Gastroesophageal sphincter (tissue), 4 donors: ENCODE results near the gene CNPY4. TPM values are rescaled to one million over a fixed set of nuclear protein-coding genes. Genes with fewer than 3 reads are reported as not detected.
A peak's percentile ranks its signal among the peaks of the same experiment; 100 is the strongest.

Source experiments
- ATAC-seq: fragments of 150-250 bp; one replicate; pipeline ENCODE4 v1.9.1; 2016; ENCODE audit warnings: mild to moderate bottlenecking, moderate library complexity
- H3K27ac ChIP-seq, 4 donors: fragments of 200-600 bp; sonication (generic) in 3 of 4; 1 replicate in 3 of 4; 2 replicates in 1 of 4; pipeline ENCODE4 v1.5.1; 2016 to 2019
- H3K27me3 ChIP-seq: fragments of 200-600 bp; sonication (generic); one replicate; pipeline ENCODE4 v1.5.1; 2019
- H3K36me3 ChIP-seq, 2 donors: fragments of 200-600 bp; sonication (generic); one replicate each; pipeline ENCODE4 v1.5.1; 2019; ENCODE audit warnings: control low read depth in 1 of 2
- H3K4me1 ChIP-seq, 3 donors: fragments of 200-600 bp; sonication (generic); 1 replicate in 2 of 3; 2 replicates in 1 of 3; pipeline ENCODE4 v1.5.1; 2016 to 2019; ENCODE audit warnings: control low read depth in 2 of 3
- H3K4me3 ChIP-seq, 2 donors: fragments of 200-600 bp; sonication (generic); one replicate each; pipeline ENCODE4 v1.5.1; 2019; ENCODE audit warnings: mild to moderate bottlenecking in 1 of 2, moderate library complexity in 1 of 2
- H3K9me3 ChIP-seq, 3 donors: fragments of 200-600 bp; sonication (generic); one replicate each; pipeline ENCODE4 v1.5.1; 2017 to 2019; ENCODE audit warnings: control low read depth in 2 of 3
- CTCF ChIP-seq, 4 experiments: fragments of 200-600 bp in 2 of 4; fragments of 450-650 bp in 2 of 4; sonication (generic) in 1 of 4; IDR thresholded peaks; one replicate each; pipeline ENCODE4 v1.5.1; 2017 to 2019; ENCODE audit warnings: antibody characterized with exemption in 4 of 4, mild to moderate bottlenecking in 2 of 4, moderate library complexity in 2 of 4
- EP300 ChIP-seq: sonication (generic); formaldehyde crosslinking; IDR thresholded peaks from one replicate; pipeline ENCODE4 v1.6.1; 2017; ENCODE audit warnings: antibody characterized with exemption, mild to moderate bottlenecking
- POLR2A ChIP-seq, 2 donors: fragments of 450-650 bp; IDR thresholded peaks; one replicate each; pipeline ENCODE4 v1.6.1; 2017; ENCODE audit warnings: antibody characterized with exemption in 2 of 2, mild to moderate bottlenecking in 2 of 2, moderate library complexity in 1 of 2
- POLR2AphosphoS5 ChIP-seq: sonication (generic); formaldehyde crosslinking; IDR thresholded peaks from one replicate; pipeline ENCODE4 v1.6.1; 2017; ENCODE audit warnings: antibody characterized with exemption
- WGBS, 2 donors: methylation state at CpG; one replicate each; pipeline ENCODE4 v1.1.5; 2018; ENCODE audit warnings: low coverage in 1 of 2; 5-methylcytosine and 5-hydroxymethylcytosine counted together
- total RNA-seq, 4 donors: library from RNA; depleted of rRNA; stranded (reverse); fragments of >200 nt; gene quantifications; one replicate each; pipeline ENCODE4 v1.1.0, GENCODE V29; 2016

Gene CNPY4
- total RNA-seq, 4 donors from 2014 or later, result 13.0 to 21.0 (median 14.8) TPM

DNA sequence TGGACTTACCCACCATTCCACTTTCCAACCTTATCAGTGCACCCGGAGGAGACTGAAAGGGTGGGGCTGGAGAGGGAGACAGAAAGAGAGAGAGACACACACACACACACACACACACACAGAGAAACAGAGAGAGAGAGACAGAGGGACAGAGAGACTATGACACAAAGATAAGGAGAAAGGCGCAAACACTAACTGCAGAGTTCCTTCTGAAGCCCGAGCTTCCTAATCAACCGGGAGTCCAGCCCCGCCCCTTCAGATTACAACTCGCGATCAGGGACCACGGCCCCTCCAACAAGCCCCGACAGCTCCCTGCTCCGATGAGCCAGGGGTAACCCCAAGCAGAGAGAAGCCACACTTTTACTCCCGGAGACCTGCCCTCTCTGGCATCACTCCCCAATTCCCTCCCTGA is 48.5 kb downstream of the CNPY4 start:
- Histone ChIP-seq H3K27ac (peak overlapping the region in 3 of 4 donors; percentile 63 to 83 (median 73)), H3K9me3 (no peaks in the 10 kb centered on the region), H3K27me3 (peaks cover 50% of the 10 kb centered on the region), H3K36me3 (no peaks in the 10 kb centered on the region), H3K4me3 (peak overlapping the region; percentile 22 to 53), H3K4me1 (peaks cover 0 to 41% (median 3%) of the 10 kb centered on the region in 3 donors)
- WGBS, 2 donors, result 5 to 22% methylated on average over 1 to 8 of the region's 11 CpGs
- ATAC-seq, result peak; percentile 15
- no peak for TF ChIP-seq POLR2A (IDR thresholded peaks at IDR 0.05)
- TF ChIP-seq EP300, result no peak
- TF ChIP-seq POLR2AphosphoS5, result no peak
- no peak for TF ChIP-seq CTCF (IDR thresholded peaks at IDR 0.05)

GRCh38 chr7:100169147-100169850 is 49.9 kb downstream of the CNPY4 start:
- H3K4me1 ChIP-seq, result peaks cover 0 to 41% (median 3%) of the 10 kb centered on the region in 3 donors
- ATAC-seq, result no peak
- no peaks in the 10 kb centered on the region for H3K36me3 ChIP-seq
- peak overlapping the region in 1 of 2 donors; percentile 53 for H3K4me3 ChIP-seq
- peak overlapping the region in 3 of 4 donors; percentile 63 to 83 (median 73) for H3K27ac ChIP-seq
- no peak for TF ChIP-seq EP300
- no peak for TF ChIP-seq CTCF (IDR thresholded peaks at IDR 0.05)
- no peak for TF ChIP-seq POLR2AphosphoS5
- TF ChIP-seq POLR2A (IDR thresholded peaks at IDR 0.05), result no peak
- no peaks in the 10 kb centered on the region for H3K9me3 ChIP-seq
- WGBS, 2 donors, result 78 to 79% methylated on average over 9 to 10 of the region's 11 CpGs
- H3K27me3 ChIP-seq, result peaks cover 60% of the 10 kb centered on the region

DNA sequence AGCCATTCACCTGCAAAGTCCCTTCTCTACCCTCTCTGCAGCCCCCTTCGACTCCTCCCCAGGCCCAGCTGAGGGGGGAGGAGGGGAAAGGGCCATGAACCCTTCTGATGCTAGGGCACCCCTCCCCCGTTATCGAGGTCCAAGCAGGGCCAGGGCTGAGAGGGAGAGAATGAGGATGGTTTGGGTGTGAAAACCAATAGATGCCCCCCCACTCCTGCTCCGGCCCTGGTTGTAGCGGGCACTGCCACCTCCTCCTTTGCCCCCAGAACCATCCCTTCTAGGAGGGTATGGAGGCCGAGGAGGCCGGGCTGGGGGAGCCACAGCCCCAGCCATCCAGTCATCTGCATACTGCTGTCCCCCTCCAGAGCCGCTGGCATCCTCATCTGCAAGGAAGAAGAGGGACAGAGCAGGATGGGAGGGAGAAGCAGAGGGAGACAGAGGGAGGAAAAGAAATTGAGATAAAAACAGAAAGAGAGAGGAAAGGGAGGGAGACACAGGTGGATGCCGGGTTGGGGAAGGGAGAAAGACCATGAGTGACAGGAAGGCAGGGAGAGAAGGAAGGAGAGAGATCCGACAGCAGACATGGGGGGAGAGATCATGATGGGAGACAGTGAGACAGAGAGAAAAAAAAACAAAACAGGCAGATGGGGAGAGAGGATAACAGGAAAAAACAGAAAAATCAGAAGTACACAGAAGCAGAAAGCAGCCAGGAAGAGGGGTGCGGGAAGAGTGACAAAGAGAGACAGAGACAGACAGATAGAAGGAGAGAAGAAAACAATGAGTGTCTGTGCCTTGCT is 50.9 kb downstream of the CNPY4 start:
- peaks cover 0 to 41% (median 3%) of the 10 kb centered on the region in 3 donors for H3K4me1 ChIP-seq
- H3K36me3 ChIP-seq, result no peaks in the 10 kb centered on the region
- no peaks in the 10 kb centered on the region for H3K9me3 ChIP-seq
- H3K4me3 ChIP-seq, result no peak overlapping the region
- no peak for ATAC-seq
- 90 to 91% methylated on average over 5 to 6 of the region's 11 CpGs for WGBS, 2 donors
- TF ChIP-seq POLR2A (IDR thresholded peaks at IDR 0.05), result no peak
- no peak for TF ChIP-seq EP300
- TF ChIP-seq POLR2AphosphoS5, result no peak
- no peak for TF ChIP-seq CTCF (IDR thresholded peaks at IDR 0.05)
- H3K27me3 ChIP-seq, result peaks cover 63% of the 10 kb centered on the region
- H3K27ac ChIP-seq, result no peak overlapping the region

DNA sequence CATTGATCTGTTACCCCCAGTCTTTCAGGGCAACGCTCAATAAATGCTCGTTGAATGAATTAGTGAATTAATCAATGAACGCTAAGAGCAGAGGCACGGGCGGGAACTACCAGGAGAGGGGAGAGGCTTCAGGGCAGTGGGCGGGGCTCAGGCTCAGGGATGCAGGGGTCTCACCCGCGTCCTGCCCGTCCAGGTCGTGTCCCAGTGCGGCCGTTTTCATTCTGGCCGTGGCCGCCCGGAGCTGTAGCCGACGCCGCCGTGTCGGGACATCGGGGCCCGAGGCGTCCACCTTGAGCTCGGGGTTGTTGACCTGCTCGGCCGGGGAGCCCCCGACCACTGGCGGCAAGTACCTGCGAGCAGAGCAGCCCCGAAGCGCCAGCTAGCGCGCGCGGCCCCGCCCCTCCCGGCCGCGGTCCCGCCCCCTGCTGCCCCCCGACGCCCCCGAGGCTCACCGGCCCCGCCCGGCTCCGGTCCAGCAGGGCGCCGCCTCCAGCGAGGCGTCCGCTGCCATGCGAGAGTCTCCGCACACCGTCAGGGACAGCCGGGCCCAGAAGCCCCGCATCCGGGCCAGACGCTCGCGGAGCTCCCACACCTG is 51.8 kb downstream of the CNPY4 start:
- ATAC-seq, result peak; percentile 24
- H3K27me3 ChIP-seq, result peaks cover 60% of the 10 kb centered on the region
- no peaks in the 10 kb centered on the region for H3K36me3 ChIP-seq

More for the DNA sequence above, 51.8 kb downstream of the CNPY4 start:
- Histone ChIP-seq H3K4me3 (peak overlapping the region; percentile 2 to 55), H3K27ac (peak overlapping the region in 1 of 4 donors; percentile 45), H3K4me1 (peaks cover 0 to 41% (median 3%) of the 10 kb centered on the region in 3 donors), H3K9me3 (no peaks in the 10 kb centered on the region)
- no peak for TF ChIP-seq POLR2A (IDR thresholded peaks at IDR 0.05)
- TF ChIP-seq POLR2AphosphoS5, result no peak
- TF ChIP-seq EP300, result no peak
- no peak for TF ChIP-seq CTCF (IDR thresholded peaks at IDR 0.05)
- 10 to 80% methylated on average over 1 to 2 of the region's 61 CpGs for WGBS, 2 donors
